Measurements from ENCODE around the gene SARNP.
A peak's percentile ranks its signal among the peaks of the same experiment; 100 is the strongest.

SARNP gene

GRCh38 chr12:55734595-55734994, 82.9 kb downstream of the SARNP start:
- no peak for DNase-seq
- H3K36me3 Mint-ChIP-seq (ENCODE audit: low read depth): peaks cover 10% of the 10 kb centered on the region
- H3K9me3 Mint-ChIP-seq: no peaks in the 10 kb centered on the region
- no peak overlapping the region for H3K4me3 Mint-ChIP-seq
- H3K4me1 Mint-ChIP-seq (ENCODE audit: low read depth): peaks cover 35% of the 10 kb centered on the region
- no peaks in the 10 kb centered on the region for H3K27me3 Mint-ChIP-seq
- no peak overlapping the region for H3K27ac Mint-ChIP-seq

- H3K4me3 Mint-ChIP-seq: no peak overlapping the region
- no peaks in the 10 kb centered on the region for H3K9me3 Mint-ChIP-seq
- DNase-seq: no peak
- H3K4me1 Mint-ChIP-seq (ENCODE audit: low read depth): peaks cover 37% of the 10 kb centered on the region
- H3K36me3 Mint-ChIP-seq (ENCODE audit: low read depth): peaks cover 13% of the 10 kb centered on the region
- no peak overlapping the region for H3K27ac Mint-ChIP-seq
- H3K27me3 Mint-ChIP-seq: no peaks in the 10 kb centered on the region
Measured at GRCh38 chr12:55733858-55734257, 83.7 kb downstream of the SARNP start.

GRCh38 chr12:55733021-55733555, 84.4 kb downstream of the SARNP start:
- no peak overlapping the region for H3K4me3 Mint-ChIP-seq
- H3K36me3 Mint-ChIP-seq (ENCODE audit: low read depth): peaks cover 13% of the 10 kb centered on the region
- no peak overlapping the region for H3K27ac Mint-ChIP-seq
- H3K27me3 Mint-ChIP-seq: no peaks in the 10 kb centered on the region
- no peak for DNase-seq
- H3K9me3 Mint-ChIP-seq: no peaks in the 10 kb centered on the region
- peaks cover 33% of the 10 kb centered on the region for H3K4me1 Mint-ChIP-seq (ENCODE audit: low read depth)

GRCh38 chr12:55732288-55732687, 85.2 kb downstream of the SARNP start:
- no peak overlapping the region for H3K27ac Mint-ChIP-seq
- peaks cover 17% of the 10 kb centered on the region for H3K36me3 Mint-ChIP-seq (ENCODE audit: low read depth)
- H3K4me1 Mint-ChIP-seq (ENCODE audit: low read depth): peaks cover 33% of the 10 kb centered on the region
- no peaks in the 10 kb centered on the region for H3K27me3 Mint-ChIP-seq
- H3K9me3 Mint-ChIP-seq: no peaks in the 10 kb centered on the region
- no peak for DNase-seq
- no peak overlapping the region for H3K4me3 Mint-ChIP-seq

- peak overlapping the region; percentile 95 for H3K27ac Mint-ChIP-seq
- peak overlapping the region; percentile 86 for H3K4me3 Mint-ChIP-seq
- H3K27me3 Mint-ChIP-seq: no peaks in the 10 kb centered on the region
- no peaks in the 10 kb centered on the region for H3K9me3 Mint-ChIP-seq
- peaks cover 38% of the 10 kb centered on the region for H3K36me3 Mint-ChIP-seq (ENCODE audit: low read depth)
- H3K4me1 Mint-ChIP-seq (ENCODE audit: low read depth): peaks cover 42% of the 10 kb centered on the region
- DNase-seq: peak; percentile 58
Measured at GRCh38 chr12:55729819-55730818, 87.4 kb downstream of the SARNP start.

GRCh38 chr12:55728939-55729818, 88.3 kb downstream of the SARNP start, which contains the start of gene CD63:
Gene CD63, minus strand, starts transcription at chr12:55729009. Its CDS starts 668 bp downstream, at chr12:55728341.
- H3K27me3 Mint-ChIP-seq: no peaks in the 10 kb centered on the region
- H3K4me1 Mint-ChIP-seq (ENCODE audit: low read depth): peaks cover 46% of the 10 kb centered on the region
- peak within 1 kb of the TSS; percentile 95 for H3K27ac Mint-ChIP-seq
- peak within 1 kb of the TSS; percentile 86 for H3K4me3 Mint-ChIP-seq
- peak; percentile 87 for DNase-seq
- peaks cover 47% of the 10 kb centered on the region for H3K36me3 Mint-ChIP-seq (ENCODE audit: low read depth)
- no peaks in the 10 kb centered on the region for H3K9me3 Mint-ChIP-seq

- H3K4me1 Mint-ChIP-seq (ENCODE audit: low read depth): peaks cover 46% of the 10 kb centered on the region
- H3K36me3 Mint-ChIP-seq (ENCODE audit: low read depth): peaks cover 55% of the 10 kb centered on the region
- no peaks in the 10 kb centered on the region for H3K27me3 Mint-ChIP-seq
- H3K27ac Mint-ChIP-seq: peak overlapping the region; percentile 87
- no peaks in the 10 kb centered on the region for H3K9me3 Mint-ChIP-seq
- peak; percentile 57 for DNase-seq
- peak overlapping the region; percentile 86 for H3K4me3 Mint-ChIP-seq
Measured at GRCh38 chr12:55728186-55728938, 89.2 kb downstream of the SARNP start.

- Mint-ChIP-seq H3K4me3 (peak overlapping the region; percentile 86), H3K27ac (peak overlapping the region; percentile 87), H3K36me3 (ENCODE audit: low read depth) (peaks cover 59% of the 10 kb centered on the region), H3K27me3 (no peaks in the 10 kb centered on the region), H3K4me1 (ENCODE audit: low read depth) (peaks cover 46% of the 10 kb centered on the region), H3K9me3 (no peaks in the 10 kb centered on the region)
- DNase-seq: no peak
Measured at GRCh38 chr12:55727643-55728185, 89.8 kb downstream of the SARNP start.

- Mint-ChIP-seq H3K9me3 (no peaks in the 10 kb centered on the region), H3K27ac (peak overlapping the region; percentile 87), H3K36me3 (ENCODE audit: low read depth) (peaks cover 60% of the 10 kb centered on the region), H3K4me1 (ENCODE audit: low read depth) (peaks cover 46% of the 10 kb centered on the region), H3K27me3 (no peaks in the 10 kb centered on the region), H3K4me3 (peak overlapping the region; percentile 86)
- no peak for DNase-seq
Measured at GRCh38 chr12:55726971-55727370, 90.6 kb downstream of the SARNP start.

- Mint-ChIP-seq H3K4me1 (ENCODE audit: low read depth) (peaks cover 42% of the 10 kb centered on the region), H3K4me3 (no peak overlapping the region), H3K27me3 (no peaks in the 10 kb centered on the region), H3K36me3 (ENCODE audit: low read depth) (peaks cover 65% of the 10 kb centered on the region), H3K27ac (no peak overlapping the region), H3K9me3 (no peaks in the 10 kb centered on the region)
- DNase-seq: no peak
Measured at GRCh38 chr12:55725556-55725955, 92.0 kb downstream of the SARNP start.

- Mint-ChIP-seq H3K36me3 (ENCODE audit: low read depth) (peaks cover 61% of the 10 kb centered on the region), H3K4me3 (no peak overlapping the region), H3K9me3 (no peaks in the 10 kb centered on the region), H3K27me3 (no peaks in the 10 kb centered on the region), H3K27ac (peak overlapping the region; percentile 77), H3K4me1 (ENCODE audit: low read depth) (peaks cover 41% of the 10 kb centered on the region)
- DNase-seq: no peak
Measured at GRCh38 chr12:55724940-55725309, 92.6 kb downstream of the SARNP start.

- DNase-seq: peak; percentile 72
- H3K36me3 Mint-ChIP-seq (ENCODE audit: low read depth): peaks cover 60% of the 10 kb centered on the region
- H3K27me3 Mint-ChIP-seq: no peaks in the 10 kb centered on the region
- peak overlapping the region; percentile 77 for H3K27ac Mint-ChIP-seq
- no peaks in the 10 kb centered on the region for H3K9me3 Mint-ChIP-seq
- no peak overlapping the region for H3K4me3 Mint-ChIP-seq
- H3K4me1 Mint-ChIP-seq (ENCODE audit: low read depth): peaks cover 38% of the 10 kb centered on the region
Measured at GRCh38 chr12:55724226-55724939, 93.1 kb downstream of the SARNP start.
